Kasumi-1 (cell line): ENCODE data around the gene RNF220.

Experiments used
- DNase-seq, 2 experiments: peaks; one replicate each; lab custom pipeline; 2025; lab: John Stamatoyannopoulos, UW

The RNF220 gene

GRCh38 chr1:44587796-44588460, 182.9 kb downstream of the RNF220 start:
- DNase-seq, result no peak

DNA sequence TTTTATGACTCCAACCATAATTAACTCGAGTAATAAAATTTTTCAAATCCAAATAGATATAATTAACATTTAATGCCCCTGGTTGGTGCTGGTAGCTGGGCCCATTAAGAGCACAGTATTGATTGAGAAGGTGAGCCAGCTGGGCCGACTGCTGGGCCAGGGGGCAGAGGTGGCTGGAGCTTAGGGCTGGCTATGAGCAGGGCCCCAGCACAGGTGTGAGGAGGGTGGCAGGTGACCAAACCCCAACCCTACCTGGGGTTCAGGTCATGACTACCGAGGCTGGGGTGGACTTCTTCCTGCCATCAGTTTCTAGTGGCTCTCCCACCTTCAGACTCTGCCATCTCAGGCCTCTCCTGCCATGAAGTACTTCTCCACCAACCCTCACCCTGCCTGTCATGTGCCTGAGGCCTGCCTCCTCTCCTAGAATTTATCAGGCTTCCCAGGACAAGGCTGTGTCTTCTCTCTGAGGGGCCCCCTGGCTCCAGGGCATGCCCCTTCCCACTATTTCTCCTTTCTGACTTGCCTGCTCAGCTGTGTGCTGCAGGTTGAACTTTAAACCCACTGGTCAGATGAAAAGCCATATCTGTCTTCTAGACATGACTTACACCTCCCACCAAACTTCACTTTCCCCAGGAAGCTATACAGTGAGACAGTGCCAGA, 183.6 kb downstream of the RNF220 start:
- no peak for DNase-seq

- DNase-seq, result no peak
Observed at GRCh38 chr1:44590475-44590874, 185.4 kb downstream of the RNF220 start.

GRCh38 chr1:44591381-44591780, 186.3 kb downstream of the RNF220 start:
- no peak for DNase-seq

- no peak for DNase-seq
Observed at GRCh38 chr1:44592208-44593145, 187.4 kb downstream of the RNF220 start.

DNA sequence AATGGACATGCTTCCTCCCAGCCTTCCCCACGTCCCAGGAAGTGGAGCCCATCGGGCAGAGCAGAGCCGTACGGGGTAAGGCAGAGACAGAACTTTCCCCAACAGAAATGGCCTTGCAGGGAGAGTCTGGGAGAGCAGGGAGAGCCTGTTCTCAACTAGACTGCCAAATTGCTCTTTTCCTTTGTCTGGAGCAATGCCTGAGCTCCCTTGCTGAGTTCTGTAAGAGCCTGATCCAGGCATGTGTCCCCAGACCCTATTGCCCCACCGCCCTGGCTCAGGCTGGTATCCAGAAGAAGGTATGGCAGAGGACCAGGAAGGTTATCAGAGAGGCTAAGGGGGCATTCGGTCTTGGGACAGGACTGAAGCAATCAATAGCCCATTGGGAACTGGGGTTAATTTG, 189.3 kb downstream of the RNF220 start:
- DNase-seq, result no peak

DNA sequence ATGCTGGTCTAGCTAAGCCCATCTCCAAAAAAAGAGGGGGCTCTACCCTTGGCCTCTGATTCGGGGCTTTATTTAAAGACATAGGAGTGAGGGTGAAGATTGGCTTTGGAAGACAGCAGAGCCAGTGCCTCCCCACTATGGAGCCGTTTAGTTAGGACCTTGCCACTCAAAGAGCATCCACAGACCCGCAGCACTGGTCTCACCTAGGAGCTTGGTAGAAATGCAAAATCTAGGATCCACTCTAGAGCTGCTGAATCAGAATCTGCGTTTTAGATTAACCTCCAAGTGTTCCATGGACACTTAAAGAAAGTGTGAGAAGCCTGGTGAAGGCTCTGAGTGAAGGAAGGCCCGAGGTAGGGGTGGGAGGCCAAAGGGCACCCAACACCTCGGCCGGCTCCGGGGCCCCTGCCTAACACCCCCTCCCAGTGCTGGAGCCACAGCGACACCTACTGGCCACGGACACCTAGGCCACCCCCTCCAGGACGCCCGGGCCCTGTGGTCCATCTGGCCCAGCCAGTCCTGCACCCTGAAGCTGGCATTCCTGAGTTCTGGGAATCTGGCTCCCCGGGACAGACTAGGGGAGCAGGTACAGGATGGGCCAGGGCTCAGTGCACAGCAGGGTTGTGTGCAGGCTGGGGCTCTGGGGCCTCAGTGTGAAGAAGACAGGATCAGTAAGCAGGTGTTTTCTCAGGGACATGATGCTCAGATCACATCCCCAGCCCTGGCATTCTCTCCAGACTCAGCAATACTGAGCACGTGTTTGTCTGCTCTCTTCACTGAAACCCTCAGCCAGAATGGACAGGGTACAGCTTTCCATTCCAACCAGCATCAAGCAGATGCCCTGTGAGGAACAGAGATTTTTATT, 190.0 kb downstream of the RNF220 start:
- peak; percentile 35 to 40 for DNase-seq

- no peak for DNase-seq
Observed at GRCh38 chr1:44596511-44596910, 191.5 kb downstream of the RNF220 start.

- no peak for DNase-seq
Observed at GRCh38 chr1:44598167-44598566, 193.1 kb downstream of the RNF220 start.

- no peak for DNase-seq
Observed at GRCh38 chr1:44602634-44603628, 197.9 kb downstream of the RNF220 start.

DNA sequence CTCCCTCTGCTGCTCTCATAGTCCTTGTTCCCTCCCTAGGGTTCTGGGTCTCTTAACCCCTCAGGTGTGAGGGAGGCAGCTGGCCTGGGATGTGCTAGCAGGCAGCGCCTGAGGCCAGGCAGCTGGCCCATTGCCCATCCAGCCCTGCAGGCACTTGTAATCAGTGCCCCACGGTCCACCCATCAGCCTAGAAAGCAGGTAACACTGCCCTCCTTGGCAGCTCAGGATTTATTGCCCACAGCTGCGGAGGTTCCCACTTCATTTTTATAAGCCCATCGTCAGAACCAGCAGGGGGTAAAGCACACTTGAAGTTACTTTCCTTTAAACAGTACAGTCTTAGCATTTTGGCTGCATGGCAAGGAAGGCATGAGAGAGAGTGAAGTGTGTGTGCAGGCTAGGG, 198.7 kb downstream of the RNF220 start:
- DNase-seq, result no peak

DNA sequence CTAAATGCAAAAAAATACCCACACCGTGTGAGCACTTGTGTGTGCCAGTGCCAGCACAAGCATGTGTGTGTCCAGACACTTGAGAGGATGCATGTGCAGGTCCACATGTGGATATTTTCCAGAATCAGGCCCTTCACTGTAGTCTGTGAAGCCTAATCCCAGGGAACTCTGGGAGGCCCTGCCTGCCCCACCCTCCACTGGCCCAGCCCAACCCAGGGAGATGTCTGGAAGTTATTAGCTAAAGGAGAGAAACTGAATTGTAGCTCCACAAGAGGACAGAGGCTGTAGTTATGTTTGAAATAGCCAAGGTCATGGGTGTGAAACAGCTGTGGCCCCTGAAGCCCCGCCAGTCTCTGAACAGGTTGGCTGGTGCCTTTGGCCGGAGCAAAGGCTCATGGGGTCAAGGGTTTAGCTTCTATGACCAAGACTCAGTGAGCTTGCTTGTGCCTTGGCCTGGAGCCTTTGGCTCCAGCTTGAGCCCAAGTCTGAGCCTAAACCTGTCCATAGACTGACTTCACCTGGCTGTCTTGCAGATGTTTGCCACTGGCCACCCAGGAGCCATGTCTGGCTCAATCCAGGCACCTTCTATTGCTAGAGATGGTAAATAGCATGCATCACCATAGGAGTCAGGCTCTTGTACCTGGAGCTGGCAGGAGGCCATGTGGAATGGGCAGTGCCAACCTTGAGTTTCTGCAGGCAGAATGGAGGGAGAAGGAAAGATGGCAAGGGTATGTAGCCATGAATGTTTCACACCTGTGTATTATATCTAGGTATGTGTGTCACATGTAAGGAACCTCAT, 199.3 kb downstream of the RNF220 start:
- no peak for DNase-seq

DNA sequence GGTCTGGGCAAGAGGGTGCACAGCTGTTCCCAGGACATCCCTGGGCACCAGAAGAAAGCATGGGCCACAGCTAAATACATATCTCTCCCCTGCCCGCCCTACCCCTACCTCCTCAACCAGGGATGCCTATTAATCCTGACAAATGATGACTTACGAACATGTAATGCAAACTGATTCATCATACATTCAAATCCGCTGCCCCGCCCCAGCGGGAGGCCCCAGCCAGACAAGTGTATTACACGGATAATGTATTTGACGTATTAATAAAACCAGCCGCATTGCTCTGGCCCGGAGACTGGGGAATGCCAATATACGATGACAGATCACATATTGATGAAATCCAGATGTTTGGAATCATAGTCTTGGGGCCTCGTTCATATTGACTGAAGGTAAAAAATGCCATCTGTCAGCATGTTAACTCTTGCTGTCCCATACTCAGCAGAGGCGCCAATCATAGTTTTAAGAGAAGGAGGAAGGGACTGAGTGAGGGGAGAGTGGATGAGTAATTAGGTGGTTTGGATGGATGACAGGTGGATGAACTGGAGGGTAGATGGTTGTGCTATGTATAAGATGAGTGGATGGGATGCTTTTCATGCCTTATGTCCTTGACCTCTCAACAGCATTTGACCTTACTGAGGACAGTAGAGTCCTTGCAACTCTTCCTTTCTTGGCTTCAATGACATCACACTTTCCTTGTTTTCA, 201.0 kb downstream of the RNF220 start:
- no peak for DNase-seq

- DNase-seq, result no peak
Observed at GRCh38 chr1:44606701-44607281, 201.7 kb downstream of the RNF220 start.

GRCh38 chr1:44608141-44608540, 203.1 kb downstream of the RNF220 start:
- DNase-seq, result no peak

GRCh38 chr1:44609412-44609767, 204.3 kb downstream of the RNF220 start:
- DNase-seq, result no peak

GRCh38 chr1:44609768-44610526, 204.9 kb downstream of the RNF220 start:
- DNase-seq, result no peak

DNA sequence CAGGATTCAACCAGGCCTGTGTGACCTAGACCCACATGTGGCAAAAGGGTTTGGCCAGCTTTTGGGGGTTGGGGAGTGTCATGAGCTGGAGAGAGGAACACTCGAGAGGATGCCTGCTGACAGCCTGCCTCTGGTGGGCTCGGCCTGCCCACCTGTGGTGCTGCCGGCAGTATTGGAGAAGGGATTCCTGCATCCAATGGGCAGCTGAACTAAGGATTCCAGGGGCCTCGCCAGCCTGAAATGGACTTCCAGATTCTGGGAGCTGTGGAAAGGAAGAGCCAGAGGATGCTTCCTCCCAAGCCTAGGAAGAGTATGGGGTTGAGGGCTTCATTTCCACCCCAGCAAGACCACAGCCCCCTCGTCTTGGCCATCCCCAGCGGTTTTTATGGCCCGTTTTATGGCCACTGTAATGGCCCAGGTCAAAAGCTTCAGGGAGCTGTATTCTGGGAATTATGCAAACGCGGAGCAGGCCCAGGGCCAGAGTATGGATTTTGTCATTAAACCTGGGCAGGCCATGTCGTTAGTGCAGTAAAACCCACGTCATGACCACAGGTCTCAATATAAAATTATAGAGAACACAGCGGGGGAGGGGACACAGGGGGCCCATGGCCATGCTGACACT, 205.6 kb downstream of the RNF220 start:
- no peak for DNase-seq
